ENCODE results near the gene SKA3. TPM values are rescaled to one million over a fixed set of nuclear protein-coding genes. Genes with fewer than 3 reads are reported as not detected.

SKA3 gene
- polyA plus RNA-seq, 1 experiment: 7.3 TPM

- CTCF ChIA-PET: no interaction called here
- no peak for DNase-seq (ENCODE audit: low read depth, low spot score)
- POLR2A ChIA-PET: no interaction called here
- H3K9me3 ChIP-seq (ENCODE audit: control insufficient read depth, insufficient read depth, low read length): no peaks in the 10 kb centered on the region
- TF ChIP-seq CTCF (IDR thresholded peaks at IDR 0.05; ENCODE audit: low read depth, low read length): no peak
- no peak overlapping the region for H3K27ac ChIP-seq (ENCODE audit: low read depth, low read length)
- H3K27me3 ChIP-seq (ENCODE audit: control insufficient read depth, insufficient read depth, low read length): peaks cover 2% of the 10 kb centered on the region
- no peak overlapping the region for H3K4me3 ChIP-seq (ENCODE audit: low read depth, low read length)
These were observed 60.2 kb downstream of the SKA3 start for GRCh38 chr13:21116141-21116540.

- Histone ChIP-seq H3K4me3 (ENCODE audit: low read depth, low read length) (no peak overlapping the region), H3K27ac (ENCODE audit: low read depth, low read length) (no peak overlapping the region), H3K27me3 (ENCODE audit: control insufficient read depth, insufficient read depth, low read length) (peaks cover 2% of the 10 kb centered on the region), H3K9me3 (ENCODE audit: control insufficient read depth, insufficient read depth, low read length) (no peaks in the 10 kb centered on the region)
- no peak for DNase-seq (ENCODE audit: low read depth, low spot score)
- no peak for TF ChIP-seq CTCF (IDR thresholded peaks at IDR 0.05; ENCODE audit: low read depth, low read length)
- ChIA-PET CTCF (interaction anchor here (0.6 kb wide), 1 partner anchor 1977 kb away, joined by 3 read pairs; no protein-coding TSS in a partner anchor), POLR2A (no interaction called here)
These were observed 61.1 kb downstream of the SKA3 start for GRCh38 chr13:21115231-21115630.

DNA sequence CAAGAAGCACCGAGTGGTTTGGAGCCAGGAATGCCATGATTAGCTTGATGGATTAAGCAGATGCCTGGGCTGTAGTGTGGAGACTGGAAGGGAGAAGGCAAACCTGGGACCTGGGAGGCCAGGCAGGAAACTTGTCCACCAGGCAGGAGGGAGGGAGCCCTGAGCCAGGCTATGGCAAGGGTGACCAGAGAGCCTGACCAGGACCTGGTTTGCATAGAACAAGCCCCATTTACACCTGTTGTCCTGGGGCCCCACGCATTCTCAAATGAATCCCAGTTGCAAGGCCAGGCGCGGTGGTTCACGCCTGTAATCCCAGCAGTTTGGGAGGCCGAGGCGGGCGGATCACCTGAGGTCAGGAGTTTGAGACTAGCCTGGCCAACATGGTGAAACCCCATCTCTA, 64.8 kb downstream of the SKA3 start:
- Histone ChIP-seq H3K27ac (ENCODE audit: low read depth, low read length) (no peak overlapping the region), H3K27me3 (ENCODE audit: control insufficient read depth, insufficient read depth, low read length) (no peaks in the 10 kb centered on the region), H3K9me3 (ENCODE audit: control insufficient read depth, insufficient read depth, low read length) (no peaks in the 10 kb centered on the region), H3K4me3 (ENCODE audit: low read depth, low read length) (no peak overlapping the region)
- TF ChIP-seq CTCF (IDR thresholded peaks at IDR 0.05; ENCODE audit: low read depth, low read length): no peak
- DNase-seq (ENCODE audit: low read depth, low spot score): no peak
- CTCF ChIA-PET: interaction anchor here (0.7 to 2.5 kb wide), 5 partner anchors 13 to 168 kb away, joined by 3 to 8 read pairs (median 4); no protein-coding TSS in a partner anchor
- POLR2A ChIA-PET: no interaction called here

GRCh38 chr13:21109168-21109567, 67.2 kb downstream of the SKA3 start:
- TF ChIP-seq CTCF (IDR thresholded peaks at IDR 0.05; ENCODE audit: low read depth, low read length): no peak
- CTCF ChIA-PET: interaction anchor here (1.5 kb wide), 1 partner anchor 368 kb away, joined by 4 read pairs; no protein-coding TSS in a partner anchor
- DNase-seq (ENCODE audit: low read depth, low spot score): no peak
- Histone ChIP-seq H3K27me3 (ENCODE audit: control insufficient read depth, insufficient read depth, low read length) (no peaks in the 10 kb centered on the region), H3K4me3 (ENCODE audit: low read depth, low read length) (no peak overlapping the region), H3K27ac (ENCODE audit: low read depth, low read length) (no peak overlapping the region), H3K9me3 (ENCODE audit: control insufficient read depth, insufficient read depth, low read length) (no peaks in the 10 kb centered on the region; the same call in 1 of the 2 replicates)
- POLR2A ChIA-PET: no interaction called here

- POLR2A ChIA-PET: interaction anchor here (0.7 to 1.0 kb wide), 2 partner anchors 41 to 62 kb away, joined by 3 to 4 read pairs; no protein-coding TSS in a partner anchor
- DNase-seq (ENCODE audit: low read depth, low spot score): peak; percentile 32
- Histone ChIP-seq H3K4me3 (ENCODE audit: low read depth, low read length) (no peak overlapping the region), H3K27me3 (ENCODE audit: control insufficient read depth, insufficient read depth, low read length) (no peaks in the 10 kb centered on the region), H3K9me3 (ENCODE audit: control insufficient read depth, insufficient read depth, low read length) (no peaks in the 10 kb centered on the region; the same call in 1 of the 2 replicates), H3K27ac (ENCODE audit: low read depth, low read length) (peak overlapping the region; percentile 76)
- no peak for TF ChIP-seq CTCF (IDR thresholded peaks at IDR 0.05; ENCODE audit: low read depth, low read length)
- CTCF ChIA-PET: interaction anchor here (0.5 to 3.0 kb wide), 3 partner anchors 24 to 371 kb away, joined by 4 to 16 read pairs (median 6); no protein-coding TSS in a partner anchor
These were observed 70.3 kb downstream of the SKA3 start for GRCh38 chr13:21106089-21106488.
